ENCODE measurements around the gene PTPRG. TPM values are rescaled to one million over a fixed set of nuclear protein-coding genes. Genes with fewer than 3 reads are reported as not detected.

Gene PTPRG
- total and polyA plus RNA-seq, 2 experiments from 2014 or later, result 11.5 to 39.6 TPM

DNA sequence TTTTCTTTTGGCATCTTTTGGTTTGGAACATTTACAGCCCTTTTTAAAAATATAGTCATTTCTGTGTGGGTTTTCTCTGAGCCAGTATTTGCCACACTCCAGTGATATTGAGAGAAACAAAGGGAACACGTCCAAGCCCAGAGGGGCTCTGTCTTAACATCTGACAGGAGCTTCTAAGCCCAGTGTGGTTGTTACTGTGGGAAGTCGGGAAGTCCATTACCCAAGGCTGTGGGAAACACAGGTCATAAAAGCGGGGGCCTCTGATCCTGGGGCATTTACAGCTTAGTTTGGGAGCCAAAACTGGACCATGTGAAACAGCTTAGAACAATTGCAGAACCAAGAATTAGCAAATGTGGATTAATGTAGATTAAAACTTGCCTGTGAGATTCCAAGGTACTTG, 123.0 kb downstream of the PTPRG start:
- Histone ChIP-seq H2AFZ (no peak overlapping the region), H3K4me2 (ENCODE audit: unreplicated experiment) (no peak overlapping the region), H3K4me3 (no peak overlapping the region), H3K9ac (no peak overlapping the region), H3K9me3 (ENCODE audit: low read depth) (no peaks in the 10 kb centered on the region), H3K27ac (no peak overlapping the region), H3K9me2 (ENCODE audit: insufficient read depth) (no peaks in the 10 kb centered on the region), H3K79me2 (ENCODE audit: insufficient read depth) (peaks cover 53% of the 10 kb centered on the region), H4K20me1 (ENCODE audit: insufficient read depth) (no peaks in the 10 kb centered on the region), H3K27me3 (replicated peaks; ENCODE audit: insufficient read depth) (no peaks in the 10 kb centered on the region), H3K4me1 (ENCODE audit: insufficient read depth) (peaks cover 11% of the 10 kb centered on the region; the same call in 1 of the 2 replicates), H3F3A (ENCODE audit: insufficient read depth) (peaks cover 4% of the 10 kb centered on the region; the same call in 1 of the 2 replicates), H3K36me3 (ENCODE audit: low read depth) (no peaks in the 10 kb centered on the region)
- DNase-seq, result no peak
- 79 to 85% methylated on average over 3 of the region's 3 CpGs for WGBS, 2 experiments (ENCODE audit: low coverage in 1 of 2, low lambda C conversion rate in 2 of 2, missing lambda C conversion rate in 2 of 2)
- in situ Hi-C loops (cut with MboI), result no loop called here
- TF ChIP-seq EZH2 (IDR thresholded peaks at IDR 0.05; ENCODE audit: insufficient read depth, poor library complexity, severe bottlenecking) (no peak), EZH2phosphoT487 (IDR thresholded peaks at IDR 0.05; ENCODE audit: insufficient read depth, low read depth) (no peak)

DNA sequence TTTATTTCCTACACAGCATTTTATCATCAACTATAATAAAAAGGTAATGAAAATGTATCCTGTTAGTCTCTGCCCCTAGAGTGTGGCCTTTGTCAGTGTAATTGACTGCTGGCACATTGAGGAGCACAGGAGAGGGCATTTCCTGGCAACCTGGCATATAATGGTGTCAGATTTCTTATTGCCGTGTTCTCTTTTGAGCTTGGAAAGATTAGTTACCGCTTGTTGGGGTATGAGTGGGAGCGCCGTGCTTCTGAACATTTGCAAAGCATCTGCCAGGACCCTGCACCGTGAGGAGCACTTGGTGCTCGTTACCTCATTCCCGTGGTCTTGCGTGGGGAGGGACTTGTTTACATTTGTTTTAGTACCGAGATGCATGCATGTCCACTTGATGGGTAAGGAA, 124.4 kb downstream of the PTPRG start:
- no peaks in the 10 kb centered on the region for H3K9me3 ChIP-seq (ENCODE audit: low read depth)
- peaks cover 52% of the 10 kb centered on the region for H3K79me2 ChIP-seq (ENCODE audit: insufficient read depth)
- peaks cover 4% of the 10 kb centered on the region; the same call in 1 of the 2 replicates for H3F3A ChIP-seq (ENCODE audit: insufficient read depth)
- no peak overlapping the region for H3K4me3 ChIP-seq
- TF ChIP-seq EZH2phosphoT487 (IDR thresholded peaks at IDR 0.05; ENCODE audit: insufficient read depth, low read depth) (no peak), EZH2 (IDR thresholded peaks at IDR 0.05; ENCODE audit: insufficient read depth, poor library complexity, severe bottlenecking) (no peak)
- no peaks in the 10 kb centered on the region for H3K36me3 ChIP-seq (ENCODE audit: low read depth)
- H3K4me1 ChIP-seq (ENCODE audit: insufficient read depth), result peaks cover 11% of the 10 kb centered on the region; the same call in 1 of the 2 replicates
- H2AFZ ChIP-seq, result no peak overlapping the region
- in situ Hi-C loops (cut with MboI), result no loop called here
- 95 to 100% methylated on average over 9 of the region's 9 CpGs for WGBS, 2 experiments (ENCODE audit: low coverage in 1 of 2, low lambda C conversion rate in 2 of 2, missing lambda C conversion rate in 2 of 2)
- H3K27me3 ChIP-seq (replicated peaks; ENCODE audit: insufficient read depth), result no peaks in the 10 kb centered on the region
- no peak overlapping the region for H3K27ac ChIP-seq
- no peaks in the 10 kb centered on the region for H3K9me2 ChIP-seq (ENCODE audit: insufficient read depth)
- H3K4me2 ChIP-seq (ENCODE audit: unreplicated experiment), result no peak overlapping the region
- DNase-seq, result no peak
- H4K20me1 ChIP-seq (ENCODE audit: insufficient read depth), result no peaks in the 10 kb centered on the region
- no peak overlapping the region for H3K9ac ChIP-seq

DNA sequence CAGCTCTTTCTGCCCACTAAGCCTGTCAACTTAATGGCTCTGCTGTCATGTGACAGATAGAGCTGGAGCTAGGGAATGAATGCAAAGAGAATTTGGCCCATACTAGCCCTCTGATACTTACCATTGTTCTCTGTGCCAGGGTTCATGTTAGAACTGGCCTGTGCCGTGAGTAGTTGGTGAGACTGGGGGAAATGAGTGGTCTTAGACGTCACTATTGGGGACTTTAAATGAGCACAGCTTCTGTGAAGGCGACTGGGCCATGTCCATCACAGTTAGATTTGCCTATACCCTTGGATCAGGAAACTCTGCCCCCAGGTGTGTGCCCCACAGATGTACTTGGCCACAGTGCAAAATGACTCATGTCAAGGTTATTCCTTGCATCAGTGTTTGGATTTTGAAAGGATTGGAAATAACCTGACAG, 124.9 kb downstream of the PTPRG start:
- H3K4me1 ChIP-seq (ENCODE audit: insufficient read depth), result peaks cover 11% of the 10 kb centered on the region; the same call in 1 of the 2 replicates
- H2AFZ ChIP-seq, result no peak overlapping the region
- WGBS, 2 experiments (ENCODE audit: low coverage in 1 of 2, low lambda C conversion rate in 2 of 2, missing lambda C conversion rate in 2 of 2), result 98 to 100% methylated on average over 3 of the region's 3 CpGs
- peaks cover 4% of the 10 kb centered on the region; the same call in 1 of the 2 replicates for H3F3A ChIP-seq (ENCODE audit: insufficient read depth)
- no peaks in the 10 kb centered on the region for H3K27me3 ChIP-seq (replicated peaks; ENCODE audit: insufficient read depth)
- H3K9ac ChIP-seq, result no peak overlapping the region
- H3K79me2 ChIP-seq (ENCODE audit: insufficient read depth), result peaks cover 54% of the 10 kb centered on the region
- in situ Hi-C loops (cut with MboI), result no loop called here
- H4K20me1 ChIP-seq (ENCODE audit: insufficient read depth), result no peaks in the 10 kb centered on the region
- no peak for DNase-seq
- H3K4me3 ChIP-seq, result no peak overlapping the region
- no peaks in the 10 kb centered on the region for H3K36me3 ChIP-seq (ENCODE audit: low read depth)
- no peak overlapping the region for H3K4me2 ChIP-seq (ENCODE audit: unreplicated experiment)
- H3K9me2 ChIP-seq (ENCODE audit: insufficient read depth), result no peaks in the 10 kb centered on the region
- no peaks in the 10 kb centered on the region for H3K9me3 ChIP-seq (ENCODE audit: low read depth)
- H3K27ac ChIP-seq, result no peak overlapping the region
- TF ChIP-seq EZH2phosphoT487 (IDR thresholded peaks at IDR 0.05; ENCODE audit: insufficient read depth, low read depth), result no peak
- TF ChIP-seq EZH2 (IDR thresholded peaks at IDR 0.05; ENCODE audit: insufficient read depth, poor library complexity, severe bottlenecking), result no peak

DNA sequence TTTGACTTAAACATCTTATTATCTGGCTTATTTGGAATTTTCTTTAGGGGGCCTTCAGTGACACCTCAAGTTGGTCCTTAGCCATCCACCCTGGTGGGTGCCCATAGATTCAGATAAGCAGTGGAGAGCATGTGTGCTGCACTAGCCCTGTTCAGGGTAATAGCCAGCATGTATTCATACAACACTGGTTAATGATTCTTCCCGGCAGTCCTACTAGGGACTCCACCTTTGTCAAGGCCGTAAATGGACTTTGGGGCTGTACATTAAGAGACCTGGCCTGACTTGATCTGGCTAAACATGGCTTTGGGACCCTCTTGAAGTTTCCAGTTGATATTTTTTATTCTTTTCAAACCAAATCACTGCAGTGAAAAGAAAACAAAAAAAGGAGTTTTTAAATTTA, 125.8 kb downstream of the PTPRG start:
- in situ Hi-C loops (cut with MboI), result no loop called here
- Histone ChIP-seq H3K4me3 (no peak overlapping the region), H3K9me3 (ENCODE audit: low read depth) (no peaks in the 10 kb centered on the region), H2AFZ (no peak overlapping the region), H4K20me1 (ENCODE audit: insufficient read depth) (no peaks in the 10 kb centered on the region), H3K27me3 (replicated peaks; ENCODE audit: insufficient read depth) (no peaks in the 10 kb centered on the region), H3K36me3 (ENCODE audit: low read depth) (no peaks in the 10 kb centered on the region), H3K9me2 (ENCODE audit: insufficient read depth) (no peaks in the 10 kb centered on the region), H3K27ac (no peak overlapping the region), H3F3A (ENCODE audit: insufficient read depth) (peaks cover 4% of the 10 kb centered on the region; the same call in 1 of the 2 replicates), H3K79me2 (ENCODE audit: insufficient read depth) (peaks cover 55% of the 10 kb centered on the region), H3K9ac (no peak overlapping the region), H3K4me2 (ENCODE audit: unreplicated experiment) (no peak overlapping the region), H3K4me1 (ENCODE audit: insufficient read depth) (peaks cover 9% of the 10 kb centered on the region; the same call in 1 of the 2 replicates)
- TF ChIP-seq EZH2phosphoT487 (IDR thresholded peaks at IDR 0.05; ENCODE audit: insufficient read depth, low read depth) (no peak), EZH2 (IDR thresholded peaks at IDR 0.05; ENCODE audit: insufficient read depth, poor library complexity, severe bottlenecking) (no peak)
- 89 to 90% methylated on average over 2 of the region's 2 CpGs for WGBS, 2 experiments (ENCODE audit: low coverage in 1 of 2, low lambda C conversion rate in 2 of 2, missing lambda C conversion rate in 2 of 2)
- DNase-seq, result no peak

Data from GM23248 (cell line).